Natural killer cell (primary cell): ENCODE data around the gene RASA2. TPM values are rescaled to one million over a fixed set of nuclear protein-coding genes. Genes with fewer than 3 reads are reported as not detected.

ENCODE experiments used
- ATAC-seq, 3 donors: fragments of 150-1000 bp in 2 of 3; fragments of 200-7000 bp in 1 of 3; cut with Tn5 transposase; 1 replicate in 1 of 3; 2 replicates in 2 of 3; pipeline ENCODE4 v1.10.0; 2021; ENCODE audit warnings: mild to moderate bottlenecking in 2 of 3, moderate library complexity in 2 of 3
- DNase-seq, 2 donors: peaks; one replicate each; pipeline versions ENCODE4 v3.0.0 to v3.0.0-alpha.2; 2013 to 2021; ENCODE audit warnings: mixed read lengths in 1 of 2
- H3K27ac ChIP-seq: one replicate; pipeline ENCODE4 v1.5.1; 2013; ENCODE audit warnings: mild to moderate bottlenecking, low read length
- H3K27me3 ChIP-seq: one replicate; pipeline ENCODE4 v1.6.1; 2013; ENCODE audit warnings: low read length; ENCODE audit not compliant: control insufficient read depth, insufficient read depth
- H3K36me3 ChIP-seq: one replicate; pipeline ENCODE4 v1.6.1; 2013; ENCODE audit warnings: low read length; ENCODE audit not compliant: control insufficient read depth, insufficient read depth
- H3K4me1 ChIP-seq: one replicate; pipeline ENCODE4 v1.6.1; 2013; ENCODE audit warnings: low read length; ENCODE audit not compliant: control insufficient read depth, insufficient read depth
- H3K4me3 ChIP-seq: one replicate; pipeline ENCODE4 v1.5.1; 2013; ENCODE audit warnings: low read length
- H3K9me3 ChIP-seq: one replicate; pipeline ENCODE4 v1.6.1; 2013; ENCODE audit warnings: low read length; ENCODE audit not compliant: control insufficient read depth, insufficient read depth
- H3K27ac Mint-ChIP-seq, 2 donors: one replicate each; pipeline ENCODE4 v1.8.0; 2022; ENCODE audit warnings: mild to moderate bottlenecking in 2 of 2, mixed read lengths in 2 of 2, moderate library complexity in 1 of 2
- H3K27me3 Mint-ChIP-seq, 2 donors: one replicate each; pipeline ENCODE4 v1.8.0; 2022; ENCODE audit warnings: low read depth in 2 of 2, mixed read lengths in 2 of 2
- H3K36me3 Mint-ChIP-seq: one replicate; pipeline ENCODE4 v1.8.0; 2022; ENCODE audit warnings: mixed read lengths
- H3K4me1 Mint-ChIP-seq, 2 donors: one replicate each; pipeline ENCODE4 v1.8.0; 2022; ENCODE audit warnings: mixed read lengths in 2 of 2
- H3K4me3 Mint-ChIP-seq: one replicate; pipeline ENCODE4 v1.8.0; 2022; ENCODE audit warnings: mild to moderate bottlenecking, moderate library complexity, mixed read lengths
- H3K9me3 Mint-ChIP-seq, 2 donors: one replicate each; pipeline ENCODE4 v1.8.0; 2022; ENCODE audit warnings: mixed read lengths in 2 of 2
- CTCF ChIP-seq: fragments of 200-600 bp; IDR thresholded peaks from one replicate; pipeline ENCODE4 v1.8.0; 2022; ENCODE audit warnings: antibody characterized with exemption
- WGBS: methylation state at CpG from one replicate; pipeline ENCODE4 v1.1.7; 2013; ENCODE audit warnings: missing lambda C conversion rate; ENCODE audit not compliant: insufficient coverage; 5-methylcytosine and 5-hydroxymethylcytosine counted together
- intact Hi-C: fragments of 100-400 bp; cut with micrococcal nuclease; formaldehyde crosslinking; loops from one replicate; pipeline ENCODE4 v1.14.2; 2022
- total RNA-seq, 4 donors: library from RNA; stranded (reverse); fragments of 120-200 nt in 1 of 4; gene quantifications; one replicate each; pipeline versions ENCODE4 v1.2.3 to v1.2.4, GENCODE V29; 2013 to 2022

RASA2 gene
- total RNA-seq, 3 donors from 2014 or later (not counting 1 experiment from before 2014, with no cell fraction given): 93.9 to 99.4 (median 97.0) TPM

GRCh38 chr3:141597931-141598330, 111.1 kb downstream of the RASA2 start:
- H3K9me3 Mint-ChIP-seq: peaks cover 0 to 2% of the 10 kb centered on the region in 2 donors
- no peak overlapping the region for H3K4me3 ChIP-seq
- DNase-seq (no peak), ATAC-seq (no peak)
- no peaks in the 10 kb centered on the region for H3K4me1 ChIP-seq
- no peaks in the 10 kb centered on the region for H3K27me3 ChIP-seq
- H3K36me3 ChIP-seq: peaks cover 65% of the 10 kb centered on the region
- peaks cover 6 to 15% of the 10 kb centered on the region in 2 donors for H3K4me1 Mint-ChIP-seq
- H3K4me3 Mint-ChIP-seq: no peak overlapping the region
- intact Hi-C loops: no loop called here
- H3K36me3 Mint-ChIP-seq: peaks cover 43% of the 10 kb centered on the region
- TF ChIP-seq CTCF: no peak
- H3K27me3 Mint-ChIP-seq: no peaks in the 10 kb centered on the region
- peak overlapping the region in 1 of 2 donors; percentile 53 for H3K27ac Mint-ChIP-seq
- no peak overlapping the region for H3K27ac ChIP-seq
- H3K9me3 ChIP-seq: peaks cover 4% of the 10 kb centered on the region
- WGBS: 60% methylated on average over 2 of the region's 2 CpGs

GRCh38 chr3:141600331-141600730, 113.5 kb downstream of the RASA2 start:
- Mint-ChIP-seq H3K9me3 (peaks cover 0 to 2% of the 10 kb centered on the region in 2 donors), H3K36me3 (peaks cover 23% of the 10 kb centered on the region), H3K4me1 (peaks cover 5 to 11% of the 10 kb centered on the region in 2 donors), H3K4me3 (no peak overlapping the region), H3K27ac (peak overlapping the region in 1 of 2 donors; percentile 60), H3K27me3 (no peaks in the 10 kb centered on the region)
- Histone ChIP-seq H3K27ac (no peak overlapping the region), H3K4me1 (no peaks in the 10 kb centered on the region), H3K27me3 (no peaks in the 10 kb centered on the region), H3K4me3 (no peak overlapping the region), H3K36me3 (peaks cover 54% of the 10 kb centered on the region), H3K9me3 (peaks cover 4% of the 10 kb centered on the region)
- ATAC-seq (no peak), DNase-seq (no peak)
- 98% methylated on average over 12 of the region's 12 CpGs for WGBS
- intact Hi-C loops: no loop called here
- TF ChIP-seq CTCF: no peak

GRCh38 chr3:141602706-141603105, 115.9 kb downstream of the RASA2 start:
- Mint-ChIP-seq H3K27ac (peak overlapping the region; percentile 15 to 37), H3K9me3 (peaks cover 0 to 2% of the 10 kb centered on the region in 2 donors), H3K4me1 (peaks cover 13 to 21% of the 10 kb centered on the region in 2 donors), H3K27me3 (no peaks in the 10 kb centered on the region), H3K4me3 (no peak overlapping the region), H3K36me3 (peaks cover 18% of the 10 kb centered on the region)
- peaks cover 50% of the 10 kb centered on the region for H3K36me3 ChIP-seq
- intact Hi-C loops: no loop called here
- H3K4me3 ChIP-seq: no peak overlapping the region
- H3K4me1 ChIP-seq: no peaks in the 10 kb centered on the region
- 97% methylated on average over 4 of the region's 4 CpGs for WGBS
- peaks cover 4% of the 10 kb centered on the region for H3K9me3 ChIP-seq
- no peak for ATAC-seq
- no peak for DNase-seq
- no peaks in the 10 kb centered on the region for H3K27me3 ChIP-seq
- no peak overlapping the region for H3K27ac ChIP-seq
- TF ChIP-seq CTCF: no peak

GRCh38 chr3:141603473-141604035, 116.7 kb downstream of the RASA2 start:
- 100% methylated on average over 2 of the region's 3 CpGs for WGBS
- H3K4me1 Mint-ChIP-seq: peaks cover 13 to 27% of the 10 kb centered on the region in 2 donors
- Histone ChIP-seq H3K27ac (no peak overlapping the region), H3K4me1 (no peaks in the 10 kb centered on the region), H3K36me3 (peaks cover 54% of the 10 kb centered on the region), H3K9me3 (peaks cover 4% of the 10 kb centered on the region), H3K4me3 (no peak overlapping the region), H3K27me3 (no peaks in the 10 kb centered on the region)
- DNase-seq: no peak
- H3K4me3 Mint-ChIP-seq: no peak overlapping the region
- no peaks in the 10 kb centered on the region for H3K27me3 Mint-ChIP-seq
- peak overlapping the region in 1 of 2 donors; percentile 79 for H3K27ac Mint-ChIP-seq
- TF ChIP-seq CTCF: no peak
- intact Hi-C loops: no loop called here
- peaks cover 0 to 2% of the 10 kb centered on the region in 2 donors for H3K9me3 Mint-ChIP-seq
- no peak for ATAC-seq
- H3K36me3 Mint-ChIP-seq: peaks cover 26% of the 10 kb centered on the region
